NOMO-1 treated with DMSO at 0.1 percent for 48 hours (cell line): ENCODE measurements around the gene UPK3A.

Source experiments
- DNase-seq: peaks from one replicate; lab custom pipeline; 2025; ENCODE audit not compliant: unreplicated experiment; lab: John Stamatoyannopoulos, UW

UPK3A gene

DNA sequence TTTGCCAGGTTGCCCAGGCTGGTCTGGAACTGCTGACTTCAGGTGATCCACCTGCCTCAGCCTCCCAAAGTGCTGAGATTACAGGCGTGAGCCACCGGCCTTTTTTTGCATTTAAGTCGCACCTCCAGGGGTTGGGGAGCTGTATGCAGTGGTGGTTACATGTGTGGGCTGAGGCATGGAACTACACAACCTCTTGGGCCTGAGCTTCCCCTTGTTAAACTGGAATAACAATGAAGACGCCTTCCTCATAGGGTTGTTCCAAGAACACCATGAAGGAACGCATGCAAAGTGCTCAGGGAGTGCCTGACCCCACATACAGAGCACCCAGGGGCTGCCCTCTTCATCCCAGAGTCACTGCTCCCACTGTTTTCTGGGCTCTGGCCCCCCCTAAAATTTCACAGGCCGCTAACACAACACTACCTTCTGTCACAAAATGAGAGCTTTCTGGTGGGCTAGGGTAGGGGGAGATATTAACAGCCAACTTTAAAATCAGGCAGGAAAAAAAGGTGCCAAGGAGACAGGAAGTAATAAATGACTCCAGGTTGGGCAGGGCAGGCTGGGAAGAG lies 23.7 kb downstream of the UPK3A start:
- DNase-seq = peak; percentile 22

DNA sequence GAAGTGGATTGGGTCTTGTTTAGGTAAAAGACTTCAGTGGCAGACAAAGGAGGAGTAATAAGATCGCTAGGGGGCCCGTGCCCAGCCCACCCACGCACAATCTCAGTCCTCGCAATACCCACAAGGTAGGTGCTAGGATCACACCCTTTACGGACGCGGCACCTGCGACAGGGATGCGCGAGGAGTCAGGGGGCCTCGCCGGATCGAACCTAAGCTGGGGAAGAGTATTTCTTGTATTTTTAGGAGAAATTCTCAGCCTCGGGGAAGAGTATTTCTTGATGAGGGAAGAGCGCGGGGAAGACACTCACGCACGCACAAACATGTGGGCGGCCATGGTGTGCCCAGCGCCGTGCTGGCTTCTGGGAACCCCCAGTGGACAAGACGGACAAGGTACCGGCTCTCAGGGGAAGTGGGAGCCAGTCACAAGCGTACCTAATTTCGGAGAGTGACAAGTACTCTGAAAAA lies 24.2 kb downstream of the UPK3A start:
- DNase-seq = no peak

DNA sequence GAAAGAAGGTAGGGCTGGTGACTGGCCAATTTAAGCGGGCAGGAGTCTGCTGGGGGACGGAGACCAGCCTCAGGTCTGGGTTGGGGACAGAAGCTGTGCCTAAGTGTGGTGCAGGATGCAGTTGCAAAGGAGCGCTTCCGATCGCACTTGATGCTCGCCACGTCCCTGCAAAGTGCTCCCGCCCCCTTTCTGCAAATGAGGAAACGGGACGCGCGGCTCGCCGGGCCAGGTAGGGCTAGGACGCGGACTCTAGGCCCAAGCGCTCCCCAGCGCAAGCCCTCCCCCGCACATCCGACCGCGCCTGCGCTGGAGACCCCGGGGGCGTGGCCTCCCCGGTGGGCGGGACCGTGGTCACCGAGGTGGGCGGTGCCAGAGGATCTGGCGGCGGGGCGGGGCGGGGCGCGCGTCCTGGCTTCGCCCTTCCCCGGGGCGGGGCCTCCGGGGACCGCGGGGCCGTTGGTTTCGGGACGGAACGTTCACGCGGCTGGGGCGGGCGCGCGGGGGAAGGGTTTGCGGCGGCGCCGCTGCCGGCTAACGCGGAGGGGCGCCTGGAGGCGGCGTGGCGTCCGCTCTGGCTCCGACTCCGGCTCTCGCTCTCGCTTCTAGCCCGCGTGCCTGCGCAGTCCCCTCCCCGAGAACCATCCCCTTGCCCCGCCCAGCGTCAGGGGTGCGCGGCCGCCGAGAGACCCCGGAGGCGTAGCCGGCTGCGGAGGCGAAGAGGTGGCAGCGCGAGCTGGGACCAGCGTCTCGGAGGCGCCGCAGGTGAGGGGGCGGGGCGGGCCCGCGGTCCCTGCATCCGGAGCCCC lies 24.9 kb downstream of the UPK3A start, which contains the start of gene FAM118A:
TSS of gene FAM118A (plus strand) at position 513 of the 806 bp plus-strand sequence. CDS start 12,446 bp downstream, outside the sequence.
- DNase-seq = peak; percentile 96

DNA sequence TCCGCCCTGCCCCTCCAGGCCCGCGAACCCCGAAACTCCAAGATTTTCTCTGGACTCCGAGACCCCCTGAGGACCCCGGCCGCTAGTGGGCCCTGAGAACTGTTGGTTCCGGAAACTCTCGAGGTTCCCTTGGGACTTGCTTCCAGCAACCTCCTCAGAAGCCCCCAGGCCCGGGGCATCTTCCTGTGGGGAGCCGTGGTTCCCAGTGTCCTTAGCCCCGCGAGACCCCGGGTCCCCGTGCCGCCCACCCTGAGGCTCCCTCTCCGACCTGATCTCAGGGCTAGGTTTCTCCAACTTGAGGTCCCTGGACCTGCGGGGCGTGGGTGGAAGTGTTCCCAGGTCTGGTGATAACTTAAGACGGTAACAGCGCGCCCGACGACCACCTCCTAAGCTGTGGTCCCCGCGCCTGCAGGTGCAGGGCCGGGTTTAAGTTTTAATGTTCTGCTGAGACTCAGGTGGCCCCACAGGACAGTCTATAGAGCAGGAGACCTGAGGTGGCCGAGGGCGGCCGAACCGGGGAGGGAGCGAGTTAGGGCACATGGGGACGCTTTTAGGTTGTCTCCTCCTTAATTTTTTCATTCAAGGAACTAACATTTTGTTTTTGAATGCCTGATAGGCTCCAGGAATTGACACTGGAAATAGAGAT lies 25.7 kb downstream of the UPK3A start:
- DNase-seq = no peak

DNA sequence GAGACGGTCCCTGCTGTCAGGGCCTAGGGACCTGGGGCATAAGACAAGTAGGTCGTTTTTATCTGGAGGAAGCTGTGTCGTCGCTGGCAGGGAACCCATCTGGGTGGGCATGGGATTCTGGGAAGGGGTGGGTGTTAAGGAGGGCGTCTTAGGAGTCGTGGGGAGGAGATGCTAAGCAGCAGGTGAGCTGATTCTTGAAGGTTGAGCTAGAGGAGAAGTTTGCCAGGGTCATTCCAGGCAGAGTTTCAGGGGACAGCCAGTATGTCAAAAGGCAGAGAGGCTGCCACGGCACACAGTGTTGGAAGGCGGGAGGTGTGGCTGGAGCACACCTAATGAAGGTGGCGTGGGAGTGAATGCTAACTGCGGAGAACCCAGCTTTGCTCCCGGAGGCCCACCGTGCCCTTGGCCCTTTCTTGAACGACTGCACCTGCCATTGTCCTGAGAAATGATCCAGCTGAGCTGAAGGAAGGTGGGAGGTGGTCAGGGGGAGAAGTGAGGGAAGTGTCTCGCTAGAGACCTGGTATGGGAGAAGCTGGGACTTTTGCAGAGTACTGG lies 26.3 kb downstream of the UPK3A start:
- DNase-seq = no peak

DNA sequence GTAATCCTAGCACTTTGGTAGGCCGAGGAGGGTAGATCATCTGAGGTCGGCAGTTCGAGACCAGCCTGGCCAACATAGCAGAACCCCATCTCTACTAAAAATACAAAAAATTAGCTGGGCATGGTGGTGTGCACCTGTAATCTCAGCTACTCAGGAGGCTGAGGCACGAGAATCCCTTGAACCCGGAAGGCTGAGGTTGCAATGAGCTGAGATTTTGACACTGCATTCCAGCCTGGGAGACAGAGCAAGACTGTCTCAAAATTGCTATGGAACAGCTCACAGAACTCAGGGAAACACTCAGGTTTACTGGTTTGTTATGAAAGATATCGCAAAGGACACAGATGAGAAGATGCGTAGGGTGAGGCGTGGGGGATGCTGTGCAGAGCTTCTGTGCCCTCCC lies 27.7 kb downstream of the UPK3A start:
- DNase-seq = no peak

DNA sequence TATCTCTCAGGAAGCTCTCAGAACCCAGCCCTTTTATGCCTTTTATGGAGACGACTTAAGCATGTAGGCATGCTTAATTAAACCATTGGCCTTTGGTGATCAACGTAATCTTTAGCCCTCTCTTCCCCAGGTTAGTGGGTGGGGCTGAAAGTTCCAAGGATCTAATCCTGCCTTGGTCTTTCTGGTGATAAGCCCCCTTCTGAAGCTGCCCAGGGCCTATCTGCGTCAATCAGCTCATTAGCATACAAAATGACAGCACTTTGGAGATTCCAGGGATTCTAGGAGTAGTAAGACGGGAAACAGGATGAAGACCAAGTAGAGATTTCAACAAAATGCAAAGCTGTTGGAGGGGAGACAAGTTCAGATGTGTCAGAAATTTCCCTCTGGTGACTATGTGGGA lies 28.1 kb downstream of the UPK3A start:
- no peak for DNase-seq

DNA sequence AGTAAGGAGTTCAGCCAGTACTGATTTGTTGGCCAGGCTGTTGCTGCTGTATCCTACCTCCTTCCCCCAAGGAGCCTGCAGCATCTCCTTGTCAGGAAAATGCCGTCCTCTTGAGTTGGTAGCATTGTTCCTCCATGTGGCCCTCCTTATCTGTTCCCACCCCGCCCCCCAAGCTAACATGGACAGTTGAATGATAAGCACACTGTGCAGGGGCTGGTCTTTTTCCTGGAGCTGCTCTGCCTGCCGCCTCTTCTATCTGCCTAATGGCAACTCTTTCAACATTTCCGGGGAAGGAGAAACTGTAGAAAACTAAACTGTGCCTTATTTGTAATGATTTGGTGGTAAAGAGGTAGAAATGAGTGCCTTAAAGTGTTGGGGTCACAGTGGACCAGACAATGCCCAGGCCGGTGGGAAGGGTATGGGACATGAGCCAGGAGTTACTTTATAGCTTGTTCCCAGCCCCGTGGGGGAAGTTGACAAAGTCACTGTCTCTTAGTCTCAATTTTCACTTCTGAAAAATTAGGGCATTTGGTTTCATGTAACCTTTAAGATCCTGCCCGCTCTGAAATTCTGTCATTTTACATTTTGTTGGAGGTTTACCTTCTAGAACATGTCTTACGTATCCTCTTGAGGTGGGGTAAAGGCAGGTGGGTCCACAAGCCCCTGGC lies 29.4 kb downstream of the UPK3A start:
- DNase-seq = peak; percentile 64

DNA sequence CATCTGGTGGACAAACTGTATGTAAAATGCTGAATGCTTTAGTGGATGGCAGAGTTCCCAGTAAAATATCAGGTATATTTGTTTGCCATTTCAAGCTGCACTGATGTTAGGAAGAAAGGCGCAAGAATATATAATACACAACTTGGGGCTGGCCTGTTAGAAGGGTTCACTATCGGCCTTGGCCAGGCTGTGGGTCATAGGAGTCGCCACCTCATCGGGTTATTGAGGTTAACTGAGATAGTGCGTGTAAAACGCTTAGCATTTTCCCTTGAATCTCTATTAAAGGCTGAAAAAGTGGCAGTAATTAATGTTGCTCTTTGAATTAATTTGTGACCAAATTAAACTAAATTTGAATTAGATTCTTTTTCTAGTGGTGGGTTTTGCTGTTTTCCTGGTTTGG lies 30.0 kb downstream of the UPK3A start:
- no peak for DNase-seq

DNA sequence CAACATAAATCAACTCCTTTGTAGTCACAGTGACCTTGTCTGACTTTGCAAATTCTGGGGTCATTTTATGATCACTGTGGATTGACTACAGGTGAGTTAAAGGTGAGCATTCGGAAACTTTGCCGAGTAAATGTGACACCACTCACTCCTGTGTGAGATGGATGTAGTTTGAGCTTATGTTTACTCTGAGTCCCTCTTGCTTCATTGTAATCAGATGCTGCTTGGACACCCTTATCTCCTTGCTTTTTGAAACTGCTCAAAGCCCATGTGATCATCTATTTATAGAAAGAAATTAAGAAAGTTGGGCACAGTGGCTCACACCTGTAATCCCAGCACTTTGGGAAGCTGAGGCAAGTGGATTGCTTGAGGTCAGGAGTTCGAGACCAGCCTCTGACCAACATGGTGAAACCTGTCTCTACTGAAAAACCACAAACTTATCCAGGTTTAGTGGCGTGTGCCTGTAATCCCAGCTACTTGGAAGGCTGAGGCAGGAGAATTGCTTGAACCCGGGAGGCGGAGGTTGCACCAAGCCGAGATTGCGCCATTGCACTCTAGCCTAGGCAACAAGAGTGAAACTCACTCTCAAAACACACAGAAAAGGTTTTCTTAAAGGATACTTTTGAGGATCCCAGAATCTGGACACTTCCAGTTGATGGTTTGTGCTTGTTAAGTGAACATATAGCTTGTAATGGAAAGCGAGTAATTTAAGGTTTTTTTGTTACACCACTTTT lies 32.2 kb downstream of the UPK3A start:
- no peak for DNase-seq

DNA sequence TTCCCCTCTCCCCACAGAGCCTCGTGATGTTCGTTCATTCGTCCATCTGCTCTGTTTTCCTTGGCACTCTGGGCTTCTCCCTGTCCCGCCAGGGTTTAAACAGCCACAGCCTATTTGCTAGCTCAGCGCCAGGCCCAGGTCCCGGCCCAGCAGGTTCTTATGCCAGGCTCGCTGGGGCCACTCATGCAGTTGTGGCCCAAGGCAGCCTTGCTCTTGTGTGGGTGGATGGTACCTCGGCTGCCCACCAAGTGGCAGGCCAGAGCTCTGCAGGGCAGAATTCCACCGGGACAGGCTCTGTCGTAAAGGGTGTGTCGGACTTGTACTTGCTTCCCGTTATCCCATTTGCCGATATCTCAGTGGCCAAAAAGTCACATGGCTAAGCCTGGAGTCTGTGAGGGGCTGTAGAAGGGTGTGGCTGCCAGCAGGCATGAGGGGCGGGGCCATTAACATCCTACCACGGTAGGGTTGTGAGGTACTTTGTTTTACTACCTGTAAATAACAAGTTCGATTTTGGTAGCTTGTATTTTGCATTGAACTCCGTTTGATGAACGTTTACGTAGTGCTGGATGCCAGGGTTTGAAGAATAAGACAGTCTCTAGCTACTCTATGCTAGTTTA lies 32.9 kb downstream of the UPK3A start:
- no peak for DNase-seq

DNA sequence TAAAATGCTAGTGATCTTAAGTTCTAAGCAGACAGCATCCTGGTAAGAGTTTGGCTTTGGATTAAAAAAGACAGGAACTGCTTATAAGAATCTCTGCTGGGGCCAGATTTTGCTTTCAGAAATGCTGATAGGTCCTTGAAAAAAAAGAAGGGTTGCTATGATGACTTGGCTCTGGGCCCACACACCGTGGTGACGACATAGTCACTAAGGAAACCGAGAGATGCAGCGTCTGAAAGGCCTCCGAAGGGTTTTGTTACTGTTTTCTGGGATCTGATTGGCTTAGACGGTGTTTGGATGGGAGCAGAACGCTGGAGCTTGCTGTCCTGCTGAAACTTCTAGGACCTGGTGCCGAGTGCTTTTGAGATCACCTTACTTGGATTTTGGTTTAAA lies 33.4 kb downstream of the UPK3A start:
- peak; percentile 73 for DNase-seq

DNA sequence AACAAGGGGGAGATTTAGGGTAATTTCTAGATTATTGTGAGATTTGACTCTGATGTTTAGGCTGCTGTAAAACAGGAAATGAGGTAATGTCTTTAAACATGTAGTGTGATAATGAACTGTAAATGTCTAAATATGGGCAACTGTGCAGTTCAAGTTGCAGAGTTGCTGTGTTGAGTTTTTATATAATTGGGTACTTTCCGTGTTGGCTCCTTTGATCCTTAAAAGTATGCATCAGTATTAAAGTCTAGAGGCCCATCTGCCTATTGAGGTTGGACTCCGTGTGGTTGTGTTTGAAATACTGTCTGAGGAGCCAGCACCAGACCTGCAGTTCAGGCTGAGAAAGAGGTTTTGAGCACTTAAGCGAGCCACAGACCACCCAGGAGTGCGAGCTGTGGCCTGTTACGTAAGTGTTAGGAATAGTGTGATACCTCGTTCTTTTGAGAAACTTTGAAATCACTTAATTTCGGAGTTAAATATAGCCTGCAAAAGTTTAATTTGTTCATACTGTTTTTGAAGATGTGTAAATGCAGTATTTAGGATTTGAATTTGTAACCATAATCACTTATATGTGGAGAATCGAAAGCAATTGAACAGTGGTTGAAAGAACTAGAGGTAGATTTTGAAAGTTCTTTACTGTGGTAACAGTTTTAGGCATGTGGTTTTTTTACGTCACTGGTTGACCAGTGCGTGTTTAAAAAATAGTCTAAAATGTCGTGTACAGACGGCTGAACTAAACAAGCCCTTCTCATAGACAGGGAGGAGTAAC lies 34.0 kb downstream of the UPK3A start:
- peak; percentile 58 for DNase-seq

DNA sequence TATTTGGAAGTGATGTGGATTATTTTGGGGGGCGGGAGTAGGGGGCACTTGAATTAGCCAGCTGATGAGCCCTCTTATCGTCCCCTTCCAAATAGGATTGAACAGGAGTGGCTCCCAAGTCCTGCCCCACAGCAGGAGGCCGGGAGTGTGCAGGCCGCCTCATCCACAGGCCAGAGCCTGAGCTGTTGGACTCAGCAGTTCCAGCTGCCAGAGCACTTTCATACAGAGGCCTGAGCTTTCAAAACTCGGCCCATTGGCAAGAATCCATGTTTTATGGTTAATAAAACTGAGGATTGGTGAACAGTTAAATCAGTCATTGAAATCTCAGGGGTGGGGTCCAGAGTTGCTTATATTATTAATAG lies 34.6 kb downstream of the UPK3A start:
- no peak for DNase-seq

DNA sequence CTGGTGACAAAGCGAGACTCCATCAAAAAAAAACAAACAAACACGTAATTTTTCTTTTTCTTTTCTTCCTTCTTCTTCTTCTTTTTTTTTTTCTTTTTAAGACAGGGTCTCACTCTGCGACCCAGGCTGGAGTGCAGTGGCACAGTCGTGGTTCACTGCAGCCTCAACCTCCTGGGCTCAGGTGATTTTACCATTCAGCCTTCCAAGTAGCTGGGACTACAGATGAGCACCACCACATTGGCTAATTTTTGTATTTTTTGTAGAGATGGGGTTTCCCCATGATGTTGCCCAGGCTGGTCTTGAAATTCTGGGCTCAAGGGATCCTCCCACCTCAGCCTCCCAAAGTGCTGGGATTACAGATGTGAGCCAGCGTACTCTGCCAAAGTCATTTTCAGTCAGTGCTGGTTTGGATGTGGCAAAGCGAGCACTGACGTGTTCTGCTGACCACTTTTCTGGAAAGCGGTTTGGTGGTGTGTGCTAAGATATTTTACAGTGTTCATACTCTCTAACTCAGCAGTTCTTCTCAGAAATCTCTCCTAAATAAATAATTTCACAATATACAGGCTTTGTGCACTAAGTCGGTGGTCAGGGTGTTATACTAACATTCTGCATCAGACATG lies 35.7 kb downstream of the UPK3A start:
- no peak for DNase-seq

DNA sequence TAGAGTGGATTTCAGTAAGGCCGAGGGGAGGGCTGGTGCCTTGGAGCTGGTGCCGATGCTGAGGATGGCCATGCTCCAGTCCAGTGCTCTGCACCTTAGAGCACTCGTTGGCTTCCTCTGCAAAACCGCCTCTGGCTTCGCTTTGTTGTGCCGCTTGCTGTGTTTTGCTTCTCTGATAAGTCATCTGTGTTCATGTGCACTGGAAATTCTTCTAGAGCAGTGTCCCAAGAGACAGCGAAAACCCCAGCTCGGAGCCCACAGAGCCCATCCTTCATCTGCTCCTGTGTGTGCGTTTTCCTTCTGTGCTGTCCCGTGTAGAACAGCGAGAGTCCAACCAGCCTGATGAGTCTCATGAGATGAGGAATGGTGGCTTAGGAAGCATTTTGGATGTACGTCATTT lies 37.1 kb downstream of the UPK3A start:
- no peak for DNase-seq

DNA sequence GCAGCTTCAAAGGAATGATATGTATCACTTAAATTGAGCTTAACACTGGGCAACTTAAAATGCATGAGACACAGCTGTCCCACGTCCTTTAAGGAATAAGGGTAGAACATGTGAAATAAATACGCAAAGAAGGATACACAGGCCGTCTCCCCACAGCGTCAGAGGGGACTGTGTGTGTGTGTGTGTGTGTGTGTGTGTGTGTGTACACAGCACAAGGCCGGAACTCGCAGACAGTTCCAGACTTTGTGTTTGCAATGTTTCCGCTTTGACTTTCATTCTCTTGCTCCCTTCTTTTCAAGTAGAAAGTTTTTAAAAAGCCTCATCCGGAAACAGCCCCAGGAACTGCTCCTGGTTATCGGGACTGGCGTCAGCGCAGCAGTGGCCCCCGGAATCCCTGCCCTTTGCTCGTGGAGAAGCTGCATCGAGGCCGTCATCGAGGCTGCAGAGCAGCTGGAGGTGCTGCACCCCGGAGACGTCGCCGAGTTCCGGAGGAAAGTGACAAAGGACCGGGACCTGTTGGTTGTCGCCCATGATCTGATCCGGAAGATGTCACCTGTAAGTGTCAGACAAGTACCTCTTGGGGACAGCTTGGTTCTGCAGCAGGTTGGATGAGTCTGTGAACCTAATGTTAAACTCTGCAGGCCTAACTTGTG lies 38.2 kb downstream of the UPK3A start:
- DNase-seq = no peak

DNA sequence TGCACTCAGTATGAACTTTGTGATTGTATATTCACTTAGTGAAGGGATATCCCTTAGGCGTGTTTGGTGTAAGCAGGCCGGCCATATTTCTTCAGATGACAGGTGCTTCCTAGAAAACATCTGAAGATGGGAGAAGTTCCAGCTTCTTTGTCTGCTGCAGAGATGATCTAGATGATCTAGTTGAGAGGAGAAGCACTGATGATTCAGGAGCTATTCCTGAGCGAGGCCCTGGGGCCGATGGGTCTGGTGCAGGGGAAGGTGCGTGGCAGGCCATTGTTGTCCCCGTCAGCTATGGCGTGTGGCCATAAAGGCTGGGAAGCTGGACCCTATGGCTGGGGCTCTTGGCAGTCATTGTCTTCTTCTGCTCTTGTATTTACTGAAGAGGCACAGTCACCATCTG lies 38.9 kb downstream of the UPK3A start:
- DNase-seq = no peak

DNA sequence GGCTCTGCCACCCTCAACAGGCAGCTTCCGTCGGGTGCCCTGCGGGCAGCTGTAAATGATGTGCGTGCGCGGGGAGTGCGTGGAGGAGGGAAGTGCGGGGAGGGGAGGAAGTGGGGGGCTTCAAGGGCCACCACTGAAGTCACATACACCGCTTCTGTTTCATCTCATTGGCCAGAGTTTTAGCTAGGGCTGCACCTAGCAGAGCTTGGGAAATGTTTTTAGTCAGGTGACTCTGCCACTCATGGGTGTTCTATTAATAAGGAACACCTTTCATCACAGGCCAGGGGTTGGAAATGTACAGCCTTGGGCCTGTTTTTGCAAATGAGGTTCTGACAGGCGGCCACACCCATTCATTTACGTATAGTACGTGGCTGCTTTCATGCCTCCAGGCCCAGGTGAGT lies 39.6 kb downstream of the UPK3A start:
- DNase-seq = no peak
